ENCODE measurements around the gene PIK3AP1. TPM values are rescaled to one million over a fixed set of nuclear protein-coding genes. Genes with fewer than 3 reads are reported as not detected.

Gene PIK3AP1
- total and polyA plus RNA-seq, 10 of the 15 experiments (the other 5 are each of a cell fraction or from before 2014, with no cell fraction given) = 26.2 to 306 (median 119) TPM

GRCh38 chr10:96658844-96659243 is 61.5 kb downstream of the PIK3AP1 start:
- CTCF ChIA-PET = no interaction called here
- intact Hi-C loops (cut with micrococcal nuclease; ENCODE audit: unreplicated experiment) (no loop called here), in situ Hi-C loops (cut with MboI) (no loop called here)
- peaks cover 10% of the 10 kb centered on the region; the same call in 2 of the 3 replicates for H3K9me3 ChIP-seq (replicated peaks; ENCODE audit: control insufficient read depth, insufficient read depth, low read length)
- peaks cover 45% of the 10 kb centered on the region for H3K79me2 ChIP-seq (ENCODE audit: control insufficient read depth, insufficient read depth, low read length)
- TF ChIP-seq CEBPB (IDR thresholded peaks at IDR 0.05; ENCODE audit: borderline replicate concordance in 1 of 2, low read depth in 2 of 2, low read length in 2 of 2) = no peak
- TF ChIP-seq ZBTB11 (CRISPR knock-in tag; IDR thresholded peaks at IDR 0.05) = no peak
- no peak for TF ChIP-seq CREM (IDR thresholded peaks at IDR 0.05; ENCODE audit: low read depth)
- TF ChIP-seq CHD1 (IDR thresholded peaks at IDR 0.05; ENCODE audit: low read depth, low read length) = no peak
- no peak for TF ChIP-seq HDAC2 (IDR thresholded peaks at IDR 0.05)
- TF ChIP-seq ZBED1 (IDR thresholded peaks at IDR 0.05; ENCODE audit: borderline replicate concordance) = no peak
- no peak for TF ChIP-seq ATF2 (IDR thresholded peaks at IDR 0.05; ENCODE audit: low read length)
- 67% methylated on average over 3 of the region's 3 CpGs for WGBS (ENCODE audit: insufficient coverage, insufficient replicate concordance, low lambda C conversion rate, missing lambda C conversion rate)
- peaks cover 16 to 22% of the 10 kb centered on the region in 2 experiments for H3K36me3 ChIP-seq (ENCODE audit: control insufficient read depth in 2 of 2, insufficient read depth in 2 of 2, low read length in 1 of 2)
- H3K4me2 ChIP-seq (ENCODE audit: control insufficient read depth, insufficient read depth) = peak overlapping the region; percentile 92
- no peak overlapping the region for H3K9ac ChIP-seq (ENCODE audit: control insufficient read depth, insufficient read depth, low read length)
- no peak overlapping the region for H2AFZ ChIP-seq (ENCODE audit: control insufficient read depth, low read depth, low read length)
- no peaks in the 10 kb centered on the region for H3K27me3 ChIP-seq (replicated peaks in 1 of 2; ENCODE audit: control insufficient read depth in 2 of 2, insufficient read depth in 2 of 2, low read length in 1 of 2)
- H3K27ac ChIP-seq (ENCODE audit: control insufficient read depth, insufficient read depth) = peak overlapping the region; percentile 61
- FAIRE-seq (no peak), ATAC-seq (no peak), DNase-seq (ENCODE audit: low read depth, low spot score) (no peak)
- POLR2A ChIA-PET = interaction anchor here (0.6 kb wide), 1 partner anchor 105 kb away, joined by 6 read pairs; no protein-coding TSS in a partner anchor
- H4K20me1 ChIP-seq (ENCODE audit: control insufficient read depth, insufficient read depth) = peaks cover 11% of the 10 kb centered on the region; the same call in 1 of the 2 replicates
- RAD21 ChIA-PET (ENCODE audit: unreplicated experiment) = interaction anchor here (0.7 kb wide), 1 partner anchor 58 kb away, joined by 3 read pairs; no protein-coding TSS in a partner anchor
- SMC1A ChIA-PET (ENCODE audit: uncharacterized antibody, unreplicated experiment) = interaction anchor here (0.6 to 1.3 kb wide), 3 partner anchors 10 to 86 kb away, joined by 3 to 5 read pairs (median 5); no protein-coding TSS in a partner anchor
- H3K4me1 ChIP-seq (ENCODE audit: control insufficient read depth, insufficient read depth, low read length) = peaks cover 26% of the 10 kb centered on the region
- BruUV-seq (replicated peaks) = no TSS peak
- H3K4me3 ChIP-seq = peak overlapping the region; percentile 46; the same call in 1 of the 2 replicates

All from GM12878 (cell line).